Thoracic aorta (tissue), 2 donors: ENCODE data around the gene NFIA. TPM values are rescaled to one million over a fixed set of nuclear protein-coding genes. Genes with fewer than 3 reads are reported as not detected.

Source experiments
- ATAC-seq: fragments of 150-250 bp; one replicate; pipeline ENCODE4 v1.8.0; 2017; ENCODE audit warnings: low read depth; ENCODE audit not compliant: insufficient number of reproducible peaks, low FRiP score
- DNase-seq: peaks from one replicate; pipeline ENCODE4 v3.0.0-alpha.2; 2020; ENCODE audit warnings: low spot score
- H3K27ac ChIP-seq, 2 donors: fragments of 200-600 bp; sonication (generic); 1 replicate in 1 of 2; 2 replicates in 1 of 2; pipeline ENCODE4 v1.5.1; 2016; ENCODE audit warnings: mild to moderate bottlenecking in 2 of 2, moderate library complexity in 2 of 2
- H3K27me3 ChIP-seq: fragments of 200-600 bp; sonication (generic); replicated peaks from 2 replicates; pipeline ENCODE4 v1.6.0; 2016; ENCODE audit warnings: mild to moderate bottlenecking; ENCODE audit not compliant: insufficient read depth
- H3K36me3 ChIP-seq: fragments of 200-600 bp; sonication (generic); one replicate; pipeline ENCODE4 v1.5.1; 2016
- H3K4me1 ChIP-seq, 2 donors: fragments of 200-600 bp; sonication (generic); 1 replicate in 1 of 2; 2 replicates in 1 of 2; pipeline versions ENCODE4 v1.5.1 to v1.6.0; 2016; ENCODE audit warnings: low read depth in 2 of 2, mild to moderate bottlenecking in 1 of 2; ENCODE audit not compliant: control insufficient read depth in 1 of 2
- H3K4me3 ChIP-seq: fragments of 200-600 bp; sonication (generic); 2 replicates; pipeline ENCODE4 v1.5.1; 2016; ENCODE audit warnings: mild to moderate bottlenecking
- H3K9me3 ChIP-seq: fragments of 200-600 bp; sonication (generic); 2 replicates; pipeline ENCODE4 v1.5.1; 2016
- total RNA-seq, 2 donors: library from RNA; depleted of rRNA; stranded (reverse); fragments of >200 nt; gene quantifications; one replicate each; pipeline versions ENCODE4 v1.1.0 to v1.2.3, GENCODE V29; 2016
- TF ChIP-seq, protein P1 (sequence below): fragments of 200-600 bp; sonication (generic); IDR thresholded peaks from one replicate; pipeline ENCODE4 v1.5.1; 2019; ENCODE audit warnings: antibody characterized with exemption

The NFIA gene
- total RNA-seq, 2 donors from 2014 or later: 99.8 to 118 TPM

- Histone ChIP-seq H3K4me3 (no peak overlapping the region), H3K27ac (peak overlapping the region; percentile 79 to 83), H3K27me3 (no peaks in the 10 kb centered on the region), H3K36me3 (no peaks in the 10 kb centered on the region), H3K9me3 (no peaks in the 10 kb centered on the region), H3K4me1 (peaks cover 31 to 77% of the 10 kb centered on the region in 2 donors)
- TF ChIP-seq, protein P1, sequence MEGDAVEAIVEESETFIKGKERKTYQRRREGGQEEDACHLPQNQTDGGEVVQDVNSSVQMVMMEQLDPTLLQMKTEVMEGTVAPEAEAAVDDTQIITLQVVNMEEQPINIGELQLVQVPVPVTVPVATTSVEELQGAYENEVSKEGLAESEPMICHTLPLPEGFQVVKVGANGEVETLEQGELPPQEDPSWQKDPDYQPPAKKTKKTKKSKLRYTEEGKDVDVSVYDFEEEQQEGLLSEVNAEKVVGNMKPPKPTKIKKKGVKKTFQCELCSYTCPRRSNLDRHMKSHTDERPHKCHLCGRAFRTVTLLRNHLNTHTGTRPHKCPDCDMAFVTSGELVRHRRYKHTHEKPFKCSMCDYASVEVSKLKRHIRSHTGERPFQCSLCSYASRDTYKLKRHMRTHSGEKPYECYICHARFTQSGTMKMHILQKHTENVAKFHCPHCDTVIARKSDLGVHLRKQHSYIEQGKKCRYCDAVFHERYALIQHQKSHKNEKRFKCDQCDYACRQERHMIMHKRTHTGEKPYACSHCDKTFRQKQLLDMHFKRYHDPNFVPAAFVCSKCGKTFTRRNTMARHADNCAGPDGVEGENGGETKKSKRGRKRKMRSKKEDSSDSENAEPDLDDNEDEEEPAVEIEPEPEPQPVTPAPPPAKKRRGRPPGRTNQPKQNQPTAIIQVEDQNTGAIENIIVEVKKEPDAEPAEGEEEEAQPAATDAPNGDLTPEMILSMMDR: no peak
- ATAC-seq (no peak), DNase-seq (no peak)
These were observed 196.6 kb downstream of the NFIA start for GRCh38 chr1:61278966-61279365.

- H3K36me3 ChIP-seq: no peaks in the 10 kb centered on the region
- peaks cover 32 to 77% of the 10 kb centered on the region in 2 donors for H3K4me1 ChIP-seq
- ATAC-seq (no peak), DNase-seq (no peak)
- H3K4me3 ChIP-seq: no peak overlapping the region
- H3K27ac ChIP-seq: peak overlapping the region; percentile 79 to 83
- no peaks in the 10 kb centered on the region for H3K27me3 ChIP-seq
- no peaks in the 10 kb centered on the region for H3K9me3 ChIP-seq
- TF ChIP-seq, protein P1: no peak
These were observed 197.2 kb downstream of the NFIA start for GRCh38 chr1:61279570-61279969.

- TF ChIP-seq, protein P1: no peak
- H3K9me3 ChIP-seq: no peaks in the 10 kb centered on the region
- peak overlapping the region; percentile 79 to 83 for H3K27ac ChIP-seq
- no peaks in the 10 kb centered on the region for H3K36me3 ChIP-seq
- no peak for ATAC-seq
- H3K27me3 ChIP-seq: no peaks in the 10 kb centered on the region
- H3K4me3 ChIP-seq: no peak overlapping the region
- no peak for DNase-seq
- peaks cover 33 to 82% of the 10 kb centered on the region in 2 donors for H3K4me1 ChIP-seq
These were observed 198.1 kb downstream of the NFIA start for GRCh38 chr1:61280452-61280851.

GRCh38 chr1:61282387-61282786 lies 200.0 kb downstream of the NFIA start:
- no peaks in the 10 kb centered on the region for H3K36me3 ChIP-seq
- no peaks in the 10 kb centered on the region for H3K9me3 ChIP-seq
- TF ChIP-seq, protein P1: no peak
- DNase-seq (no peak), ATAC-seq (no peak)
- H3K27ac ChIP-seq: peak overlapping the region; percentile 53 to 83
- H3K4me1 ChIP-seq: peaks cover 43 to 91% of the 10 kb centered on the region in 2 donors
- no peak overlapping the region for H3K4me3 ChIP-seq
- no peaks in the 10 kb centered on the region for H3K27me3 ChIP-seq

DNA sequence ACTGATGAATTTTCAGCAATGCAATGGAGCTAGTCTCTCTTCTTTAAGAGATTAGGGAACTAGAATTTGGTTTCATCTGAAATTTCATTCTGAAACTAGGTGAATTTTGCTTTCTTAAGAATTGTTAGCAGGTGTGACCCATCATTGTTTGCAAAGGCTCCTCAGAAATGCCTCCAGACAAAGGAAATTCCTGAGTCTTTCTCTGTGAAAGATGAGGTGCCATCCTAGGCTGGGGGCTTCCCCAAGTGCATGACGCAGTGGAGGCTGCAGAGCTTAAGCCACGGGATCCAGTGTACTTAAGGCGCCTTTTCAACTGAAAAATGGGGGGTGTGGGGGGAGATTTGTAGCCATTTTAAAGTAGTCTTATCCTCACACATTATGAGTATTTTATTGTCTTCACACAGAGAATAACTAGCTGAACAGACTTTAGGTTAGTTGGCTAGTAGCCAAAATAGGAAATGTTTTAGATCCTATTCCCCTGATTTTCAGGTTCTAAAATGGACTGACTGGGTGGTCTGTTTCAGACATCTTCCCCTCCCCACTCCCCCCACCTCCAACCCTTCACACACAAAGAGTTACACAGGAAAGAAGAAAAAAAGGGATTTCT lies 202.0 kb downstream of the NFIA start:
- Histone ChIP-seq H3K4me3 (no peak overlapping the region), H3K36me3 (no peaks in the 10 kb centered on the region), H3K27ac (peak overlapping the region in 1 of 2 donors; percentile 23), H3K9me3 (no peaks in the 10 kb centered on the region), H3K27me3 (no peaks in the 10 kb centered on the region), H3K4me1 (peaks cover 33 to 91% of the 10 kb centered on the region in 2 donors)
- TF ChIP-seq, protein P1: no peak
- DNase-seq: no peak
- no peak for ATAC-seq
